ENCODE data around the gene FAM47E. TPM values are rescaled to one million over a fixed set of nuclear protein-coding genes. Genes with fewer than 3 reads are reported as not detected.

Gene FAM47E
- polyA plus RNA-seq, 1 donor (not counting 4 experiments of a cell fraction or from before 2014, with no cell fraction given): 0.29 TPM

DNA sequence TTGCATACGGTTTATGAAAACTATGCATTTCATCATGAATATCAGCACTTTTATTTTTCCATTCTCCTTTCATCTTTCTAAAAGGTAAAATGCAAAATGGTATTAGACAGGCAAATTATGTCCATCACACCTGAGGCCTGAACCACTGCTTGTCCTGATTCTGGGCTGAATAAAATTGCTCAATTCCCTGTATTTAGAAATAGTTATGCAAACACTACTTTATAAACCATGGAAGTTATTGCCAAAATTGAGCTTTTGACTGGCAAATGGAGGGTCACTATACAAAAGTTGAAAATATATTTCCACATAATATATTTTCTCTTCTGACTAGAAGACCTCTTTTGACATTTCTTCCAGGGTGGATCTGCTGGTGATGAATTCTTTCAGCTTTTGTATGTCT, 21.1 kb downstream of the FAM47E start:
- FAIRE-seq: no peak
- H3K9ac ChIP-seq (ENCODE audit: control insufficient read depth, extremely low read depth, insufficient read depth, low read length): no peak overlapping the region
- peaks cover 4% of the 10 kb centered on the region for H3K27me3 ChIP-seq (ENCODE audit: control insufficient read depth, extremely low read depth, insufficient read depth, low read length)
- DNase-seq (ENCODE audit: low read depth, low spot score): no peak
- H3K9me3 ChIP-seq (ENCODE audit: control insufficient read depth, low read depth, low read length): no peaks in the 10 kb centered on the region
- no peak overlapping the region for H3K27ac ChIP-seq (ENCODE audit: control insufficient read depth, insufficient read depth, low read length)
- H3K4me1 ChIP-seq (ENCODE audit: control insufficient read depth, extremely low read depth, insufficient read depth, low read length): no peaks in the 10 kb centered on the region
- dilution Hi-C loops (cut with MboI; ENCODE audit: extremely low pct_ligation_motif_present, low sequenced_read_pairs): no loop called here
- no peak overlapping the region for H3K4me3 ChIP-seq (ENCODE audit: control insufficient read depth in 2 of 3, extremely low read depth in 1 of 3, insufficient read depth in 2 of 3, low read depth in 1 of 3, low read length in 3 of 3)
- H2AFZ ChIP-seq (ENCODE audit: control insufficient read depth, low read length): no peak overlapping the region
- H3K79me2 ChIP-seq (ENCODE audit: control insufficient read depth, insufficient read depth, low read length): no peaks in the 10 kb centered on the region
- no peak overlapping the region for H3K4me2 ChIP-seq (ENCODE audit: control insufficient read depth, extremely low read depth, insufficient read depth, low read depth, low read length)
- H4K20me1 ChIP-seq (ENCODE audit: control insufficient read depth, extremely low read depth, insufficient read depth, low read length): no peaks in the 10 kb centered on the region
- TF ChIP-seq, protein P1, sequence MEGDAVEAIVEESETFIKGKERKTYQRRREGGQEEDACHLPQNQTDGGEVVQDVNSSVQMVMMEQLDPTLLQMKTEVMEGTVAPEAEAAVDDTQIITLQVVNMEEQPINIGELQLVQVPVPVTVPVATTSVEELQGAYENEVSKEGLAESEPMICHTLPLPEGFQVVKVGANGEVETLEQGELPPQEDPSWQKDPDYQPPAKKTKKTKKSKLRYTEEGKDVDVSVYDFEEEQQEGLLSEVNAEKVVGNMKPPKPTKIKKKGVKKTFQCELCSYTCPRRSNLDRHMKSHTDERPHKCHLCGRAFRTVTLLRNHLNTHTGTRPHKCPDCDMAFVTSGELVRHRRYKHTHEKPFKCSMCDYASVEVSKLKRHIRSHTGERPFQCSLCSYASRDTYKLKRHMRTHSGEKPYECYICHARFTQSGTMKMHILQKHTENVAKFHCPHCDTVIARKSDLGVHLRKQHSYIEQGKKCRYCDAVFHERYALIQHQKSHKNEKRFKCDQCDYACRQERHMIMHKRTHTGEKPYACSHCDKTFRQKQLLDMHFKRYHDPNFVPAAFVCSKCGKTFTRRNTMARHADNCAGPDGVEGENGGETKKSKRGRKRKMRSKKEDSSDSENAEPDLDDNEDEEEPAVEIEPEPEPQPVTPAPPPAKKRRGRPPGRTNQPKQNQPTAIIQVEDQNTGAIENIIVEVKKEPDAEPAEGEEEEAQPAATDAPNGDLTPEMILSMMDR (optimal IDR thresholded peaks at IDR 0.05 in 1 of 3, IDR thresholded peaks at IDR 0.05 in 1 of 3, conservative IDR thresholded peaks at IDR 0.05 in 1 of 3; ENCODE audit: extremely low read depth in 1 of 3, insufficient read depth in 2 of 3, low read length in 3 of 3): no peak
- TF ChIP-seq EZH2 (IDR thresholded peaks at IDR 0.05; ENCODE audit: low read length): no peak
- H3K36me3 ChIP-seq (ENCODE audit: control insufficient read depth in 2 of 2, extremely low read depth in 1 of 2, insufficient read depth in 2 of 2, low read length in 2 of 2): no peaks in the 10 kb centered on the region
- H3K9me1 ChIP-seq (ENCODE audit: control insufficient read depth, extremely low read depth, insufficient read depth, low read length): no peaks in the 10 kb centered on the region

DNA sequence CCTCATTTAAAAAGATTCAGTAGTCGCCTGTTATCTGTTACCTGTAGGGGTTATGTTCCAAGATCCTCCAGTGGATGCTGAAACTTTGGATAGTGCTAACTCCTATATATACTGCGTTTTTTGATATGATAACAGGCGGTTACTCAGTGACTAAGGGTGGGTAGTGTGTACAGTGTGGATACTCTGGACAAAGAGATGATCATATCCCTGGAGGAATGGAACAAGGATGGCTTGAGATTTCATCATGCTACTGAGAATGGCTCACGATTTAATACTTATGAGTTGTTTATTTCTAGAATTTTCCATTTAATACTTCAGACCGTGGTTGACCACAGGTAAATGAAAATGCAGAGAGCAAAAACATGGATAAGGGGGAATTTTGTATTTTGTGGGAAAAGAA, 21.5 kb downstream of the FAM47E start:
- H3K4me2 ChIP-seq (ENCODE audit: control insufficient read depth, extremely low read depth, insufficient read depth, low read depth, low read length): no peak overlapping the region
- dilution Hi-C loops (cut with MboI; ENCODE audit: extremely low pct_ligation_motif_present, low sequenced_read_pairs): no loop called here
- no peak overlapping the region for H3K4me3 ChIP-seq (ENCODE audit: control insufficient read depth in 2 of 3, extremely low read depth in 1 of 3, insufficient read depth in 2 of 3, low read depth in 1 of 3, low read length in 3 of 3)
- no peaks in the 10 kb centered on the region for H3K4me1 ChIP-seq (ENCODE audit: control insufficient read depth, extremely low read depth, insufficient read depth, low read length)
- no peak overlapping the region for H2AFZ ChIP-seq (ENCODE audit: control insufficient read depth, low read length)
- H3K9ac ChIP-seq (ENCODE audit: control insufficient read depth, extremely low read depth, insufficient read depth, low read length): no peak overlapping the region
- TF ChIP-seq, protein P1 (optimal IDR thresholded peaks at IDR 0.05 in 1 of 3, IDR thresholded peaks at IDR 0.05 in 1 of 3, conservative IDR thresholded peaks at IDR 0.05 in 1 of 3; ENCODE audit: extremely low read depth in 1 of 3, insufficient read depth in 2 of 3, low read length in 3 of 3): no peak
- TF ChIP-seq EZH2 (IDR thresholded peaks at IDR 0.05; ENCODE audit: low read length): no peak
- no peaks in the 10 kb centered on the region for H4K20me1 ChIP-seq (ENCODE audit: control insufficient read depth, extremely low read depth, insufficient read depth, low read length)
- peaks cover 4% of the 10 kb centered on the region for H3K27me3 ChIP-seq (ENCODE audit: control insufficient read depth, extremely low read depth, insufficient read depth, low read length)
- H3K9me1 ChIP-seq (ENCODE audit: control insufficient read depth, extremely low read depth, insufficient read depth, low read length): no peaks in the 10 kb centered on the region
- H3K27ac ChIP-seq (ENCODE audit: control insufficient read depth, insufficient read depth, low read length): no peak overlapping the region
- no peaks in the 10 kb centered on the region for H3K36me3 ChIP-seq (ENCODE audit: control insufficient read depth in 2 of 2, extremely low read depth in 1 of 2, insufficient read depth in 2 of 2, low read length in 2 of 2)
- DNase-seq (ENCODE audit: low read depth, low spot score): no peak
- H3K9me3 ChIP-seq (ENCODE audit: control insufficient read depth, low read depth, low read length): no peaks in the 10 kb centered on the region
- FAIRE-seq: no peak
- no peaks in the 10 kb centered on the region for H3K79me2 ChIP-seq (ENCODE audit: control insufficient read depth, insufficient read depth, low read length)

Data from keratinocyte (primary cell).